Endothelial cell of umbilical vein (primary cell): ENCODE measurements around the gene RRM2. TPM values are rescaled to one million over a fixed set of nuclear protein-coding genes. Genes with fewer than 3 reads are reported as not detected.
A peak's percentile ranks its signal among the peaks of the same experiment; 100 is the strongest.

Source experiments
- BruUV-seq: library from RNA; stranded (reverse); fragments of 400-500 nt; replicated peaks from 2 replicates; lab custom pipeline; 2021; lab: Mats Ljungman, UMichigan
- CTCF ChIA-PET: fragments of 300-600, 350-600 bp; sonication (Branson Sonifier 250); formaldehyde crosslinking; loops from one replicate; lab custom pipeline; 2021; ENCODE audit warnings: antibody characterized with exemption, inconsistent platforms; lab: Charles Lee
- POLR2A ChIA-PET: fragments of 300-600, 350-600 bp; sonication (Branson Sonifier 250); formaldehyde crosslinking; loops from one replicate; lab custom pipeline; 2021; ENCODE audit warnings: antibody characterized with exemption, inconsistent platforms; lab: Charles Lee
- DNase-seq: peaks from one replicate; pipeline ENCODE4 v3.0.0-alpha.2; 2011; ENCODE audit warnings: low read depth, low spot score
- FAIRE-seq: peaks from 2 replicates; lab custom pipeline; 2011; peaks lifted over from hg19 to GRCh38; lab: Jason Lieb, UNC
- H2AFZ ChIP-seq: 2 replicates; pipeline ENCODE4 v1.6.0; 2012; ENCODE audit warnings: low read depth, low read length, control low read depth, inconsistent platforms
- H3K27ac ChIP-seq: 2 replicates; pipeline ENCODE4 v1.5.1; 2011; ENCODE audit warnings: low read depth, mild to moderate bottlenecking, control low read depth, low read length, moderate library complexity; ENCODE audit not compliant: insufficient read depth
- H3K27me3 ChIP-seq, 2 experiments: 2 replicates each; pipeline versions ENCODE4 v1.6.0 to v1.6.1; 2011; ENCODE audit warnings: low read length in 2 of 2, mixed read lengths in 1 of 2; ENCODE audit not compliant: control insufficient read depth in 2 of 2, insufficient read depth in 2 of 2
- H3K36me3 ChIP-seq, 2 experiments: 2 replicates in 1 of 2; 3 replicates in 1 of 2; pipeline ENCODE4 v1.5.1; 2011; ENCODE audit warnings: low read length in 2 of 2, mild to moderate bottlenecking in 1 of 2, moderate library complexity in 1 of 2; ENCODE audit not compliant: control insufficient read depth in 2 of 2, insufficient read depth in 2 of 2; ENCODE audit errors: extremely low read depth in 1 of 2
- H3K4me1 ChIP-seq: 3 replicates; pipeline ENCODE4 v1.5.1; 2011; ENCODE audit warnings: mild to moderate bottlenecking, low read length; ENCODE audit not compliant: control insufficient read depth, insufficient read depth; ENCODE audit errors: extremely low read depth
- H3K4me2 ChIP-seq: 2 replicates; pipeline ENCODE4 v1.6.1; 2011; ENCODE audit warnings: low read length, control low read depth, mixed read lengths; ENCODE audit not compliant: insufficient read depth
- H3K4me3 ChIP-seq, 3 experiments: fragments of 200-600 bp in 1 of 3; sonication (generic), shearing (Covaris generic) in 1 of 3; replicated peaks in 1 of 3; 2 replicates each; pipeline ENCODE4 v1.5.1; 2011 to 2016; ENCODE audit warnings: control low read depth in 3 of 3, low read length in 3 of 3, mild to moderate bottlenecking in 2 of 3, inconsistent platforms in 1 of 3, low read depth in 1 of 3, moderate library complexity in 1 of 3; ENCODE audit not compliant: insufficient read depth in 1 of 3
- H3K79me2 ChIP-seq: 2 replicates; pipeline ENCODE4 v1.6.0; 2012; ENCODE audit warnings: low read length, inconsistent platforms; ENCODE audit not compliant: control insufficient read depth, insufficient read depth
- H3K9ac ChIP-seq: replicated peaks from 2 replicates; pipeline ENCODE3; 2011; ENCODE audit warnings: low read length, control low read depth; ENCODE audit not compliant: insufficient read depth; ENCODE audit errors: extremely low read depth
- H3K9me1 ChIP-seq: replicated peaks from 3 replicates; pipeline ENCODE4 v1.6.0; 2011; ENCODE audit warnings: mild to moderate bottlenecking, low read length; ENCODE audit not compliant: control insufficient read depth, insufficient read depth; ENCODE audit errors: extremely low read depth
- H3K9me3 ChIP-seq: replicated peaks from 2 replicates; pipeline ENCODE4 v1.5.1; 2012; ENCODE audit warnings: low read length, inconsistent platforms; ENCODE audit not compliant: control insufficient read depth, insufficient read depth
- H4K20me1 ChIP-seq: replicated peaks from 2 replicates; pipeline ENCODE3; 2011; ENCODE audit warnings: mild to moderate bottlenecking, low read length; ENCODE audit not compliant: control insufficient read depth, insufficient read depth; ENCODE audit errors: extremely low read depth
- CTCF ChIP-seq, 2 donors: IDR thresholded peaks; 1 replicate in 1 of 2; 2 replicates in 1 of 2; pipeline ENCODE4 v1.5.1; 2011; ENCODE audit warnings: low read length in 2 of 2, mild to moderate bottlenecking in 2 of 2, moderate library complexity in 2 of 2, control low read depth in 1 of 2, inconsistent platforms in 1 of 2, low read depth in 1 of 2; ENCODE audit not compliant: insufficient read depth in 1 of 2; ENCODE audit errors: extremely low read depth in 1 of 2
- EZH2 ChIP-seq: IDR thresholded peaks from 2 replicates; pipeline ENCODE4 v1.6.1; 2012; ENCODE audit warnings: borderline replicate concordance, low read depth, mild to moderate bottlenecking, moderate library complexity, low read length, inconsistent platforms; ENCODE audit not compliant: severe bottlenecking
- FOS ChIP-seq: IDR thresholded peaks from 2 replicates; pipeline ENCODE4 v1.6.1; 2011; ENCODE audit warnings: mild to moderate bottlenecking, low read length, moderate library complexity, borderline replicate concordance; ENCODE audit not compliant: insufficient read depth
- GATA2 ChIP-seq: IDR thresholded peaks from 2 replicates; pipeline ENCODE4 v1.7.0; 2011; ENCODE audit warnings: low read depth, mild to moderate bottlenecking, moderate library complexity, mixed read lengths, low read length; ENCODE audit not compliant: insufficient read length, insufficient read depth
- JUN ChIP-seq: IDR thresholded peaks from 2 replicates; pipeline ENCODE4 v1.6.1; 2011; ENCODE audit warnings: borderline replicate concordance, low read depth; ENCODE audit not compliant: insufficient read length, insufficient read depth
- MAX ChIP-seq: IDR thresholded peaks from 2 replicates; pipeline ENCODE4 v1.6.1; 2011; ENCODE audit not compliant: insufficient read depth, insufficient read length
- MYC ChIP-seq: IDR thresholded peaks from one replicate; pipeline ENCODE4 v1.6.1; 2011; ENCODE audit warnings: mild to moderate bottlenecking, low read depth, low read length
- POLR2A ChIP-seq: IDR thresholded peaks from 2 replicates; pipeline ENCODE4 v1.6.1; 2012; ENCODE audit warnings: low read depth, mild to moderate bottlenecking, control low read depth, low read length
- POLR2AphosphoS5 ChIP-seq: IDR thresholded peaks from 2 replicates; pipeline ENCODE4 v1.6.1; 2012; ENCODE audit warnings: low read depth, mild to moderate bottlenecking, control low read depth, low read length, moderate library complexity; ENCODE audit not compliant: insufficient read depth
- dilution Hi-C: fragments of 300-500 bp; cut with MboI; formaldehyde crosslinking; loops from one replicate; pipeline ENCODE4 v1.15.0; 2019; ENCODE audit warnings: low sequenced_read_pairs; ENCODE audit not compliant: extremely low pct_ligation_motif_present
- intact Hi-C: fragments of 100-400 bp; cut with micrococcal nuclease; formaldehyde crosslinking; loops from one replicate; pipeline ENCODE4 v1.10.0; 2022
- polyA plus RNA-seq, 4 experiments: library from polyadenylated mRNA; depleted of rRNA in 3 of 4; stranded (reverse) in 3 of 4; unstranded in 1 of 4; fragments of >200 nt; gene quantifications; 2 replicates each; pipeline versions ENCODE4 v1.2.1 to v1.2.3, GENCODE V29; 2011 to 2012; ENCODE audit warnings: missing spikeins in 1 of 4
- total RNA-seq: library from RNA; stranded (reverse); gene quantifications from 2 replicates; pipeline ENCODE4 v1.2.3, GENCODE V29; 2021

The RRM2 gene
- total and polyA plus RNA-seq, 2 donors (not counting 3 experiments of a cell fraction or from before 2014, with no cell fraction given): 40.9 to 246 TPM

GRCh38 chr2:10080536-10081304 lies 41.8 kb upstream of the RRM2 start:
- TF ChIP-seq EZH2 (peak; percentile 94), MAX (no peak), MYC (no peak), FOS (no peak)
- H3K9me3 ChIP-seq: no peaks in the 10 kb centered on the region
- H2AFZ ChIP-seq: peak overlapping the region; percentile 7
- H3K4me3 ChIP-seq: no peak overlapping the region
- H4K20me1 ChIP-seq: no peaks in the 10 kb centered on the region
- no peaks in the 10 kb centered on the region for H3K36me3 ChIP-seq
- no peak overlapping the region for H3K9ac ChIP-seq
- FAIRE-seq (peak; percentile 15), DNase-seq (no peak)
- no TSS peak for BruUV-seq
- intact Hi-C loops (loop anchor here (1.0 kb wide), 1 partner anchor 17 kb away; no protein-coding TSS in a partner anchor), dilution Hi-C loops (no loop called here)
- H3K9me1 ChIP-seq: no peaks in the 10 kb centered on the region
- H3K4me1 ChIP-seq: no peaks in the 10 kb centered on the region
- ChIA-PET CTCF (interaction anchor here (3.1 to 20.2 kb wide), 3 partner anchors 9 to 355 kb away, joined by 24 to 485 read pairs (median 47); no protein-coding TSS in a partner anchor), POLR2A (no interaction called here)
- no peaks in the 10 kb centered on the region for H3K79me2 ChIP-seq
- no peak overlapping the region for H3K27ac ChIP-seq
- H3K27me3 ChIP-seq: peaks cover 50 to 64% of the 10 kb centered on the region in 2 experiments
- H3K4me2 ChIP-seq: no peak overlapping the region

DNA sequence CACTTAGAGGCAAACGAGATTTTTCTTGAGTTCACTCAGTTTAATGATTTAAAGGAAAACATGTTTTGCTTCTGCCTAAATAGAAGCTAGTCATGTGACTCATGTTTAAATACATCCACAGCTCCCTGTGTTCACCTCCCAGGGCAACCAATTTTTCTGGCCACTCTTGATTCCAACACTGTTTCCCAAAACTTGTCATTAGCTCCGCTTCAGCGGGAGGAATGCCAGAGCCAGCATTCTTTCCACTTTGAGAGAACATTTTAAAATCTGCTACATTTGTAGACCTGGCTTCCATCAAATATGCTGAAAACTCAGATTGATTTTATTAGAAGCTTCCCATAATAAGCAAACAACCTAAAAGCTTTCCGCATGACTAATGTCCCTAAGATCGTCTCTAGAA lies 39.5 kb upstream of the RRM2 start:
- Histone ChIP-seq H3K27ac (no peak overlapping the region), H3K4me1 (no peaks in the 10 kb centered on the region), H3K36me3 (no peaks in the 10 kb centered on the region), H3K79me2 (no peaks in the 10 kb centered on the region), H3K9me3 (no peaks in the 10 kb centered on the region), H2AFZ (no peak overlapping the region), H3K27me3 (peaks cover 38 to 58% of the 10 kb centered on the region in 2 experiments), H3K4me3 (no peak overlapping the region), H3K9me1 (no peaks in the 10 kb centered on the region), H3K4me2 (no peak overlapping the region), H3K9ac (no peak overlapping the region), H4K20me1 (no peaks in the 10 kb centered on the region)
- intact Hi-C loops (no loop called here), dilution Hi-C loops (no loop called here)
- FAIRE-seq (no peak), DNase-seq (no peak)
- no peak for TF ChIP-seq MAX
- TF ChIP-seq JUN: no peak
- no peak for TF ChIP-seq EZH2
- TF ChIP-seq FOS: no peak
- TF ChIP-seq CTCF (IDR thresholded peaks at IDR 0.05; ENCODE audit: extremely low read depth in 1 of 2, insufficient read depth in 1 of 2, low read depth in 1 of 2, low read length in 2 of 2): no peak
- TF ChIP-seq POLR2AphosphoS5: no peak
- no peak for TF ChIP-seq MYC
- no peak for TF ChIP-seq POLR2A
- no peak for TF ChIP-seq GATA2
- BruUV-seq: no TSS peak
- ChIA-PET CTCF (interaction anchor here (0.8 to 20.2 kb wide), 4 partner anchors 9 to 577 kb away, joined by 3 to 485 read pairs (median 8); no protein-coding TSS in a partner anchor), POLR2A (no interaction called here)
